SK-N-SH (cell line): ENCODE results near the gene PRPF6. TPM values are rescaled to one million over a fixed set of nuclear protein-coding genes. Genes with fewer than 3 reads are reported as not detected.

Source experiments
- CTCF ChIA-PET: fragments of 300-600, 350-600 bp; formaldehyde crosslinking; extraction: SDS; loops from one replicate; lab custom pipeline; 2021; lab: Yijun Ruan, JAX
- POLR2A ChIA-PET: fragments of 350-600 bp; sonication (Branson Sonifier 250); formaldehyde crosslinking; extraction: SDS; loops from one replicate; lab custom pipeline; 2020; ENCODE audit warnings: antibody characterized with exemption, inconsistent platforms; lab: Yijun Ruan, JAX
- DNase-seq: peaks from one replicate; pipeline ENCODE4 v3.0.0; 2012
- H2AFZ ChIP-seq: fragments of 200-600 bp; sonication (generic); 2 replicates; pipeline ENCODE4 v1.8.1; 2016; ENCODE audit warnings: antibody characterized with exemption, mild to moderate bottlenecking, low read depth
- H3F3A ChIP-seq: fragments of 200-600 bp; sonication (generic); replicated peaks from 2 replicates; pipeline ENCODE3; 2016; ENCODE audit warnings: antibody characterized with exemption, mild to moderate bottlenecking; ENCODE audit not compliant: insufficient read depth
- H3K27ac ChIP-seq, 2 experiments: fragments of 200-500 bp in 1 of 2; fragments of 200-600 bp in 1 of 2; sonication (Bioruptor generic) in 1 of 2; sonication (generic), shearing (Covaris generic) in 1 of 2; 2 replicates each; pipeline versions ENCODE4 v1.5.1 to v1.6.1; 2014 to 2016; ENCODE audit warnings: low read depth in 2 of 2, inconsistent platforms in 1 of 2, low read length in 1 of 2, mild to moderate bottlenecking in 1 of 2, mixed read lengths in 1 of 2
- H3K27me3 ChIP-seq: fragments of 200-600 bp; sonication (generic), shearing (Covaris generic); 2 replicates; pipeline ENCODE4 v1.6.1; 2016; ENCODE audit warnings: mixed run types; ENCODE audit not compliant: insufficient read depth
- H3K36me3 ChIP-seq, 2 experiments: fragments of 200-500 bp in 1 of 2; fragments of 200-600 bp in 1 of 2; sonication (Bioruptor generic) in 1 of 2; sonication (generic) in 1 of 2; replicated peaks in 1 of 2; 2 replicates each; pipeline versions ENCODE3 to v1.5.1; 2014 to 2016; ENCODE audit warnings: low read length in 1 of 2, mild to moderate bottlenecking in 1 of 2; ENCODE audit not compliant: insufficient read depth in 2 of 2, control insufficient read depth in 1 of 2
- H3K4me1 ChIP-seq, 2 experiments: fragments of 200-500 bp in 1 of 2; fragments of 200-600 bp in 1 of 2; sonication (Bioruptor generic) in 1 of 2; sonication (generic), shearing (Covaris generic) in 1 of 2; 2 replicates each; pipeline versions ENCODE4 v1.5.1 to v1.6.1; 2014 to 2016; ENCODE audit warnings: low read depth in 1 of 2, low read length in 1 of 2, mixed run types in 1 of 2; ENCODE audit not compliant: insufficient read depth in 2 of 2, control insufficient read depth in 1 of 2
- H3K4me2 ChIP-seq: fragments of 200-600 bp; sonication (generic), shearing (Covaris generic); 2 replicates; pipeline ENCODE4 v1.6.1; 2017; ENCODE audit warnings: mixed run types
- H3K4me3 ChIP-seq, 2 experiments: fragments of 200-500 bp in 1 of 2; fragments of 200-600 bp in 1 of 2; sonication (Bioruptor generic) in 1 of 2; sonication (generic), shearing (Covaris generic) in 1 of 2; 2 replicates each; pipeline versions ENCODE4 v1.5.1 to v1.8.1; 2014 to 2016; ENCODE audit warnings: low read depth in 2 of 2, inconsistent platforms in 1 of 2, low read length in 1 of 2, mild to moderate bottlenecking in 1 of 2, mixed read lengths in 1 of 2, moderate library complexity in 1 of 2
- H3K79me2 ChIP-seq: fragments of 200-600 bp; sonication (generic); 2 replicates; pipeline ENCODE4 v1.8.1; 2017; ENCODE audit warnings: mild to moderate bottlenecking; ENCODE audit not compliant: insufficient read depth
- H3K9ac ChIP-seq: fragments of 200-600 bp; sonication (generic); 2 replicates; pipeline ENCODE4 v1.6.1; 2017; ENCODE audit warnings: mixed run types
- H3K9me2 ChIP-seq: fragments of 200-600 bp; sonication (generic); 2 replicates; pipeline ENCODE4 v1.6.1; 2017; ENCODE audit warnings: mixed run types
- H3K9me3 ChIP-seq: fragments of 200-600 bp; sonication (generic); 2 replicates; pipeline ENCODE4 v1.6.1; 2017; ENCODE audit warnings: mixed run types, mild to moderate bottlenecking, moderate library complexity
- H4K20me1 ChIP-seq: fragments of 200-600 bp; sonication (generic); 2 replicates; pipeline ENCODE4 v1.6.1; 2017; ENCODE audit warnings: mild to moderate bottlenecking, mixed run types; ENCODE audit not compliant: insufficient read depth
- EP300 ChIP-seq, 2 experiments: IDR thresholded peaks; 2 replicates each; pipeline versions ENCODE4 v1.4.0 to v1.6.1; 2012; ENCODE audit warnings: borderline replicate concordance in 1 of 2, low read depth in 1 of 2, low read length in 1 of 2
- EZH2phosphoT487 ChIP-seq: fragments of 200-600 bp; sonication (generic); IDR thresholded peaks from 2 replicates; pipeline ENCODE4 v1.6.1; 2017; ENCODE audit warnings: low read depth, mixed run types, mild to moderate bottlenecking, antibody characterized with exemption, moderate library complexity, borderline replicate concordance
- FOSL2 ChIP-seq: IDR thresholded peaks from 2 replicates; pipeline ENCODE4 v1.4.0; 2012; ENCODE audit warnings: low read depth, mild to moderate bottlenecking, moderate library complexity, borderline replicate concordance
- FOXM1 ChIP-seq: IDR thresholded peaks from 2 replicates; pipeline ENCODE4 v1.4.0; 2012; ENCODE audit warnings: low read depth, mild to moderate bottlenecking
- GATA2 ChIP-seq: sonication (generic); formaldehyde crosslinking; IDR thresholded peaks from 2 replicates; pipeline ENCODE4 v1.5.0; 2020; ENCODE audit warnings: mild to moderate bottlenecking, missing genetic modification reagents
- MAX ChIP-seq: IDR thresholded peaks from 2 replicates; pipeline ENCODE4 v1.4.0; 2012; ENCODE audit warnings: low read depth
- MEF2A ChIP-seq: IDR thresholded peaks from 2 replicates; pipeline ENCODE4 v1.4.0; 2012; ENCODE audit warnings: low read depth, borderline replicate concordance
- MXI1 ChIP-seq: IDR thresholded peaks from 2 replicates; pipeline ENCODE4 v1.6.1; 2012; ENCODE audit warnings: mild to moderate bottlenecking, low read depth, low read length, improper control_type of control experiment
- NFIC ChIP-seq: IDR thresholded peaks from 2 replicates; pipeline ENCODE4 v1.4.0; 2012; ENCODE audit warnings: borderline replicate concordance
- NRF1 ChIP-seq: IDR thresholded peaks from 2 replicates; pipeline ENCODE4 v1.6.1; 2012; ENCODE audit warnings: low read depth, mild to moderate bottlenecking, low read length
- POLR2AphosphoS5 ChIP-seq: IDR thresholded peaks from 2 replicates; pipeline ENCODE4 v1.6.1; 2012; ENCODE audit warnings: low read depth, low read length
- RCOR1 ChIP-seq: fragments of 150-350 bp; IDR thresholded peaks from 2 replicates; pipeline ENCODE4 v1.6.1; 2017; ENCODE audit warnings: antibody characterized with exemption, low read length
- REST ChIP-seq: IDR thresholded peaks from 2 replicates; pipeline ENCODE4 v1.6.1; 2012; ENCODE audit warnings: mild to moderate bottlenecking, low read depth, low read length, moderate library complexity
- RFX5 ChIP-seq: IDR thresholded peaks from 2 replicates; pipeline ENCODE4 v1.6.1; 2012; ENCODE audit warnings: mild to moderate bottlenecking, improper control_type of control experiment, low read length
- SMC3 ChIP-seq: IDR thresholded peaks from 2 replicates; pipeline ENCODE4 v1.6.1; 2012; ENCODE audit warnings: low read depth, low read length, improper control_type of control experiment
- TAF1 ChIP-seq: IDR thresholded peaks from 2 replicates; pipeline ENCODE4 v1.6.1; 2012; ENCODE audit warnings: low read depth, mild to moderate bottlenecking, low read length, moderate library complexity, borderline replicate concordance
- TEAD4 ChIP-seq: IDR thresholded peaks from 2 replicates; pipeline ENCODE4 v1.4.0; 2012; ENCODE audit warnings: mild to moderate bottlenecking, borderline replicate concordance; ENCODE audit not compliant: insufficient read depth
- USF2 ChIP-seq: fragments of 150-350 bp; IDR thresholded peaks from 2 replicates; pipeline ENCODE4 v1.6.1; 2017; ENCODE audit warnings: antibody characterized with exemption, low read length, low read depth, borderline replicate concordance
- ZBTB33 ChIP-seq: IDR thresholded peaks from 2 replicates; pipeline ENCODE4 v1.4.0; 2012; ENCODE audit warnings: low read depth, borderline replicate concordance
- WGBS: methylation state at CpG from one replicate; pipeline ENCODE4 v1.1.6; 2017; ENCODE audit warnings: low lambda C conversion rate; 5-methylcytosine and 5-hydroxymethylcytosine counted together
- polyA plus RNA-seq, 3 experiments: library from polyadenylated mRNA; depleted of rRNA; stranded (reverse); fragments of >200 nt; gene quantifications; 2 replicates each; pipeline ENCODE4 v1.2.3, GENCODE V29; 2012

PRPF6 gene
- polyA plus RNA-seq, 1 of the 3 experiments (the other 2 are of a cell fraction): 59.1 TPM

- H3K4me2 ChIP-seq: no peak overlapping the region
- no peaks in the 10 kb centered on the region for H3K9me3 ChIP-seq
- no peaks in the 10 kb centered on the region for H3F3A ChIP-seq
- H3K79me2 ChIP-seq: no peaks in the 10 kb centered on the region
- 59% methylated on average over 3 of the region's 9 CpGs for WGBS
- CTCF ChIA-PET: interaction anchor here (7.8 kb wide), 1 partner anchor 17 kb away, joined by 85 read pairs; no protein-coding TSS in a partner anchor
- no peaks in the 10 kb centered on the region for H4K20me1 ChIP-seq
- H3K4me3 ChIP-seq: no peak overlapping the region
- POLR2A ChIA-PET: interaction anchor here (1.4 kb wide), 1 partner anchor 24 kb away, joined by 3 read pairs; the partner anchor contains the start of gene RGS19
- H3K27me3 ChIP-seq: no peaks in the 10 kb centered on the region
- H3K9ac ChIP-seq: no peak overlapping the region
- no peaks in the 10 kb centered on the region for H3K36me3 ChIP-seq
- H3K9me2 ChIP-seq: no peaks in the 10 kb centered on the region
- H3K4me1 ChIP-seq: peaks cover 0 to 10% of the 10 kb centered on the region in 2 experiments; a peak in 1 of 4 replicates
- no peak overlapping the region for H2AFZ ChIP-seq
- TF ChIP-seq TEAD4 (no peak), USF2 (no peak), TAF1 (no peak), NRF1 (no peak), EZH2phosphoT487 (no peak), RCOR1 (no peak), MAX (no peak), GATA2 (no peak), ZBTB33 (no peak), MXI1 (no peak), NFIC (no peak), FOXM1 (no peak)
- no peak overlapping the region for H3K27ac ChIP-seq
- no peak for DNase-seq
Measured at GRCh38 chr20:64055396-64055892, 74.5 kb downstream of the PRPF6 start.

- Histone ChIP-seq H3F3A (no peaks in the 10 kb centered on the region), H3K27me3 (no peaks in the 10 kb centered on the region), H3K4me3 (no peak overlapping the region), H3K4me1 (peaks cover 0 to 10% of the 10 kb centered on the region in 2 experiments; a peak in 1 of 4 replicates), H3K27ac (no peak overlapping the region), H4K20me1 (no peaks in the 10 kb centered on the region), H3K9me2 (no peaks in the 10 kb centered on the region), H2AFZ (no peak overlapping the region), H3K36me3 (no peaks in the 10 kb centered on the region), H3K4me2 (no peak overlapping the region), H3K9ac (no peak overlapping the region), H3K79me2 (no peaks in the 10 kb centered on the region), H3K9me3 (no peaks in the 10 kb centered on the region)
- POLR2A ChIA-PET: interaction anchor here (1.4 kb wide), 1 partner anchor 23 kb away, joined by 3 read pairs; the partner anchor contains the start of gene RGS19
- WGBS: 74% methylated on average over 11 of the region's 22 CpGs
- peak; percentile 57 for DNase-seq
- CTCF ChIA-PET: interaction anchor here (7.8 kb wide), 1 partner anchor 18 kb away, joined by 85 read pairs; no protein-coding TSS in a partner anchor
- TF ChIP-seq GATA2 (no peak), FOSL2 (no peak), SMC3 (no peak), REST (no peak), MEF2A (no peak), TAF1 (no peak), FOXM1 (no peak), NFIC (no peak), RFX5 (no peak), POLR2AphosphoS5 (no peak), EZH2phosphoT487 (no peak), EP300 (IDR thresholded peaks at IDR 0.05; ENCODE audit: borderline replicate concordance in 1 of 2, low read depth in 1 of 2, low read length in 1 of 2) (no peak)
Measured at GRCh38 chr20:64055893-64056638, 75.1 kb downstream of the PRPF6 start.
